Endothelial cell of umbilical vein (primary cell): ENCODE data around the gene EDA. TPM values are rescaled to one million over a fixed set of nuclear protein-coding genes. Genes with fewer than 3 reads are reported as not detected.

ENCODE experiments used
- BruUV-seq: library from RNA; stranded (reverse); fragments of 400-500 nt; replicated peaks from 2 replicates; lab custom pipeline; 2021; lab: Mats Ljungman, UMichigan
- CTCF ChIA-PET: fragments of 300-600, 350-600 bp; sonication (Branson Sonifier 250); formaldehyde crosslinking; loops from one replicate; lab custom pipeline; 2021; ENCODE audit warnings: antibody characterized with exemption, inconsistent platforms; lab: Charles Lee
- POLR2A ChIA-PET: fragments of 300-600, 350-600 bp; sonication (Branson Sonifier 250); formaldehyde crosslinking; loops from one replicate; lab custom pipeline; 2021; ENCODE audit warnings: antibody characterized with exemption, inconsistent platforms; lab: Charles Lee
- DNase-seq: peaks from one replicate; pipeline ENCODE4 v3.0.0-alpha.2; 2011; ENCODE audit warnings: low read depth, low spot score
- FAIRE-seq: peaks from 2 replicates; lab custom pipeline; 2011; peaks lifted over from hg19 to GRCh38; lab: Jason Lieb, UNC
- H2AFZ ChIP-seq: 2 replicates; pipeline ENCODE4 v1.6.0; 2012; ENCODE audit warnings: low read depth, low read length, control low read depth, inconsistent platforms
- H3K27ac ChIP-seq: 2 replicates; pipeline ENCODE4 v1.5.1; 2011; ENCODE audit warnings: low read depth, mild to moderate bottlenecking, control low read depth, low read length, moderate library complexity; ENCODE audit not compliant: insufficient read depth
- H3K27me3 ChIP-seq, 2 experiments: 2 replicates each; pipeline versions ENCODE4 v1.6.0 to v1.6.1; 2011; ENCODE audit warnings: low read length in 2 of 2, mixed read lengths in 1 of 2; ENCODE audit not compliant: control insufficient read depth in 2 of 2, insufficient read depth in 2 of 2
- H3K36me3 ChIP-seq, 2 experiments: 2 replicates in 1 of 2; 3 replicates in 1 of 2; pipeline ENCODE4 v1.5.1; 2011; ENCODE audit warnings: low read length in 2 of 2, mild to moderate bottlenecking in 1 of 2, moderate library complexity in 1 of 2; ENCODE audit not compliant: control insufficient read depth in 2 of 2, insufficient read depth in 2 of 2; ENCODE audit errors: extremely low read depth in 1 of 2
- H3K4me1 ChIP-seq: 3 replicates; pipeline ENCODE4 v1.5.1; 2011; ENCODE audit warnings: mild to moderate bottlenecking, low read length; ENCODE audit not compliant: control insufficient read depth, insufficient read depth; ENCODE audit errors: extremely low read depth
- H3K4me2 ChIP-seq: 2 replicates; pipeline ENCODE4 v1.6.1; 2011; ENCODE audit warnings: low read length, control low read depth, mixed read lengths; ENCODE audit not compliant: insufficient read depth
- H3K4me3 ChIP-seq, 3 experiments: fragments of 200-600 bp in 1 of 3; sonication (generic), shearing (Covaris generic) in 1 of 3; replicated peaks in 1 of 3; 2 replicates each; pipeline ENCODE4 v1.5.1; 2011 to 2016; ENCODE audit warnings: control low read depth in 3 of 3, low read length in 3 of 3, mild to moderate bottlenecking in 2 of 3, inconsistent platforms in 1 of 3, low read depth in 1 of 3, moderate library complexity in 1 of 3; ENCODE audit not compliant: insufficient read depth in 1 of 3
- H3K79me2 ChIP-seq: 2 replicates; pipeline ENCODE4 v1.6.0; 2012; ENCODE audit warnings: low read length, inconsistent platforms; ENCODE audit not compliant: control insufficient read depth, insufficient read depth
- H3K9ac ChIP-seq: replicated peaks from 2 replicates; pipeline ENCODE3; 2011; ENCODE audit warnings: low read length, control low read depth; ENCODE audit not compliant: insufficient read depth; ENCODE audit errors: extremely low read depth
- H3K9me1 ChIP-seq: replicated peaks from 3 replicates; pipeline ENCODE4 v1.6.0; 2011; ENCODE audit warnings: mild to moderate bottlenecking, low read length; ENCODE audit not compliant: control insufficient read depth, insufficient read depth; ENCODE audit errors: extremely low read depth
- H3K9me3 ChIP-seq: replicated peaks from 2 replicates; pipeline ENCODE4 v1.5.1; 2012; ENCODE audit warnings: low read length, inconsistent platforms; ENCODE audit not compliant: control insufficient read depth, insufficient read depth
- H4K20me1 ChIP-seq: replicated peaks from 2 replicates; pipeline ENCODE3; 2011; ENCODE audit warnings: mild to moderate bottlenecking, low read length; ENCODE audit not compliant: control insufficient read depth, insufficient read depth; ENCODE audit errors: extremely low read depth
- FOS ChIP-seq: IDR thresholded peaks from 2 replicates; pipeline ENCODE4 v1.6.1; 2011; ENCODE audit warnings: mild to moderate bottlenecking, low read length, moderate library complexity, borderline replicate concordance; ENCODE audit not compliant: insufficient read depth
- GATA2 ChIP-seq: IDR thresholded peaks from 2 replicates; pipeline ENCODE4 v1.7.0; 2011; ENCODE audit warnings: low read depth, mild to moderate bottlenecking, moderate library complexity, mixed read lengths, low read length; ENCODE audit not compliant: insufficient read length, insufficient read depth
- MYC ChIP-seq: IDR thresholded peaks from one replicate; pipeline ENCODE4 v1.6.1; 2011; ENCODE audit warnings: mild to moderate bottlenecking, low read depth, low read length
- POLR2A ChIP-seq: IDR thresholded peaks from 2 replicates; pipeline ENCODE4 v1.6.1; 2012; ENCODE audit warnings: low read depth, mild to moderate bottlenecking, control low read depth, low read length
- dilution Hi-C: fragments of 300-500 bp; cut with MboI; formaldehyde crosslinking; loops from one replicate; pipeline ENCODE4 v1.15.0; 2019; ENCODE audit warnings: low sequenced_read_pairs; ENCODE audit not compliant: extremely low pct_ligation_motif_present
- intact Hi-C: fragments of 100-400 bp; cut with micrococcal nuclease; formaldehyde crosslinking; loops from one replicate; pipeline ENCODE4 v1.10.0; 2022
- polyA plus RNA-seq, 4 experiments: library from polyadenylated mRNA; depleted of rRNA in 3 of 4; stranded (reverse) in 3 of 4; unstranded in 1 of 4; fragments of >200 nt; gene quantifications; 2 replicates each; pipeline versions ENCODE4 v1.2.1 to v1.2.3, GENCODE V29; 2011 to 2012; ENCODE audit warnings: missing spikeins in 1 of 4
- total RNA-seq: library from RNA; stranded (reverse); gene quantifications from 2 replicates; pipeline ENCODE4 v1.2.3, GENCODE V29; 2021
- TF ChIP-seq, protein P1 (sequence below), 2 donors: IDR thresholded peaks; 1 replicate in 1 of 2; 2 replicates in 1 of 2; pipeline ENCODE4 v1.5.1; 2011; ENCODE audit warnings: low read length in 2 of 2, mild to moderate bottlenecking in 2 of 2, moderate library complexity in 2 of 2, control low read depth in 1 of 2, inconsistent platforms in 1 of 2, low read depth in 1 of 2; ENCODE audit not compliant: insufficient read depth in 1 of 2; ENCODE audit errors: extremely low read depth in 1 of 2
- TF ChIP-seq, protein P2 (sequence below): IDR thresholded peaks from 2 replicates; pipeline ENCODE4 v1.6.1; 2011; ENCODE audit not compliant: insufficient read depth, insufficient read length

Gene EDA
- total and polyA plus RNA-seq, 2 donors (not counting 3 experiments of a cell fraction or from before 2014, with no cell fraction given): 0.37 to 1.2 TPM

DNA sequence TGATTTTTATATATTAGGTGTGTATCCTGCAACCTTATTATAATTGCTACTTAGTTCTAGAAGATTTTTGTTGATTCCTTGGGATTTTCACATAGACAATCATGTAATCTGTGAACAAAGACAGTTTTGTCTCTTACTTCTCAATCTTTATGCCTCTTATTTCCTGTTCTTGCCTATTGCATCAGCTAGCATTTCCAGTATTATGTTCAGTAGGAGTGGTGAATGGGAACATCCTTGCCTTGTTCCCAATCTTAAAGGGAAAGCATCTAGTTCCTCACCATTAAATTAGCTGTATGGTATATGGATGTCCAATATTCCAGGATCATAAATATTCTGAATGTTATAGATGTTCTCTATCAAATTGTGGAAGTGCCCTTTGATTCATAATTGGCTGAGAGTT is 392.0 kb downstream of the EDA start:
- Histone ChIP-seq H3K36me3 (no peaks in the 10 kb centered on the region), H3K4me1 (no peaks in the 10 kb centered on the region), H3K27me3 (no peaks in the 10 kb centered on the region), H3K9me1 (no peaks in the 10 kb centered on the region), H3K9me3 (no peaks in the 10 kb centered on the region), H3K9ac (no peak overlapping the region), H3K27ac (no peak overlapping the region), H3K4me2 (no peak overlapping the region), H3K4me3 (no peak overlapping the region), H2AFZ (no peak overlapping the region), H3K79me2 (no peaks in the 10 kb centered on the region), H4K20me1 (no peaks in the 10 kb centered on the region)
- intact Hi-C loops (no loop called here), dilution Hi-C loops (no loop called here)
- BruUV-seq: no TSS peak
- POLR2A ChIA-PET: no interaction called here
- FAIRE-seq (no peak), DNase-seq (no peak)
- TF ChIP-seq GATA2: no peak
- TF ChIP-seq FOS: no peak
- TF ChIP-seq, protein P1, sequence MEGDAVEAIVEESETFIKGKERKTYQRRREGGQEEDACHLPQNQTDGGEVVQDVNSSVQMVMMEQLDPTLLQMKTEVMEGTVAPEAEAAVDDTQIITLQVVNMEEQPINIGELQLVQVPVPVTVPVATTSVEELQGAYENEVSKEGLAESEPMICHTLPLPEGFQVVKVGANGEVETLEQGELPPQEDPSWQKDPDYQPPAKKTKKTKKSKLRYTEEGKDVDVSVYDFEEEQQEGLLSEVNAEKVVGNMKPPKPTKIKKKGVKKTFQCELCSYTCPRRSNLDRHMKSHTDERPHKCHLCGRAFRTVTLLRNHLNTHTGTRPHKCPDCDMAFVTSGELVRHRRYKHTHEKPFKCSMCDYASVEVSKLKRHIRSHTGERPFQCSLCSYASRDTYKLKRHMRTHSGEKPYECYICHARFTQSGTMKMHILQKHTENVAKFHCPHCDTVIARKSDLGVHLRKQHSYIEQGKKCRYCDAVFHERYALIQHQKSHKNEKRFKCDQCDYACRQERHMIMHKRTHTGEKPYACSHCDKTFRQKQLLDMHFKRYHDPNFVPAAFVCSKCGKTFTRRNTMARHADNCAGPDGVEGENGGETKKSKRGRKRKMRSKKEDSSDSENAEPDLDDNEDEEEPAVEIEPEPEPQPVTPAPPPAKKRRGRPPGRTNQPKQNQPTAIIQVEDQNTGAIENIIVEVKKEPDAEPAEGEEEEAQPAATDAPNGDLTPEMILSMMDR (IDR thresholded peaks at IDR 0.05; ENCODE audit: extremely low read depth in 1 of 2, insufficient read depth in 1 of 2, low read depth in 1 of 2, low read length in 2 of 2): no peak
- TF ChIP-seq, protein P2, sequence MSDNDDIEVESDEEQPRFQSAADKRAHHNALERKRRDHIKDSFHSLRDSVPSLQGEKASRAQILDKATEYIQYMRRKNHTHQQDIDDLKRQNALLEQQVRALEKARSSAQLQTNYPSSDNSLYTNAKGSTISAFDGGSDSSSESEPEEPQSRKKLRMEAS: no peak
- no peak for TF ChIP-seq POLR2A
- no peak for TF ChIP-seq MYC
- CTCF ChIA-PET: no interaction called here

DNA sequence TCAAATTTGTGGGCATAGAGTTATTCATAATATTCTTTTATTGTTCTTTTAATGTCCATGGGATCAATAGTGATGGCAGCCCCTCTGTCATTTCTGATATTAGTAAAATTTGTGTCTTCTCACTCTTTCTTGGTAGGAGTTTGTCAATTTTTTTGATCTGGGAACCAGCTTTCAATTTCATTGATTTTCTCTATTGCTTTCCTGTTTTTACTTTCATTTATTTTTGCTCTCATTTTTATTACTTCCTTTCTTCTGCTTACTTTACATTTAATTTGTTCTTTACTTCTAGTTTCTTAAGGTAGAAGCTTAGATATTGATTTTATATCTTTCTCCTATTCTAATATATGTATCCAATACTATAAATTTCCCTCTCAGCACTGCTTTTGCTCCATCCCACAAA is 393.1 kb downstream of the EDA start:
- POLR2A ChIA-PET: no interaction called here
- Histone ChIP-seq H3K79me2 (no peaks in the 10 kb centered on the region), H3K9me1 (no peaks in the 10 kb centered on the region), H3K4me1 (no peaks in the 10 kb centered on the region), H2AFZ (no peak overlapping the region), H3K9me3 (no peaks in the 10 kb centered on the region), H3K4me3 (no peak overlapping the region), H3K36me3 (no peaks in the 10 kb centered on the region), H3K27me3 (no peaks in the 10 kb centered on the region), H3K27ac (no peak overlapping the region), H3K9ac (no peak overlapping the region), H4K20me1 (no peaks in the 10 kb centered on the region), H3K4me2 (no peak overlapping the region)
- FAIRE-seq (no peak), DNase-seq (no peak)
- no TSS peak for BruUV-seq
- CTCF ChIA-PET: no interaction called here
- TF ChIP-seq POLR2A: no peak
- TF ChIP-seq, protein P2: no peak
- intact Hi-C loops (no loop called here), dilution Hi-C loops (no loop called here)
